ENCODE results near the gene HOXA5. TPM values are rescaled to one million over a fixed set of nuclear protein-coding genes. Genes with fewer than 3 reads are reported as not detected.

Gene HOXA5
- total and polyA plus RNA-seq, 8 donors: 0.24 to 1.4 (median 0.81) TPM; not detected in 1

- TF ChIP-seq CTCF (IDR thresholded peaks at IDR 0.05): no peak
- Histone ChIP-seq H3K36me3 (no peaks in the 10 kb centered on the region), H3K27me3 (peaks cover 13 to 74% (median 30%) of the 10 kb centered on the region in 4 donors), H3K4me3 (peak overlapping the region in 1 of 4 donors; percentile 82), H3K9me3 (no peaks in the 10 kb centered on the region), H3K4me1 (peaks cover 0 to 7% (median 5%) of the 10 kb centered on the region in 3 donors), H3K27ac (no peak overlapping the region)
- intact Hi-C loops (cut with DNase I): no loop called here
- ATAC-seq (no peak), DNase-seq (peak in 3 of 6 donors; percentile 15 to 64 (median 55)), FAIRE-seq (no peak)
- 38 to 40% methylated on average over 26 to 29 of the region's 30 CpGs for WGBS, 2 donors
Measured at GRCh38 chr7:27161721-27162560, 18.5 kb upstream of the HOXA5 start.

- peaks cover 0 to 7% (median 5%) of the 10 kb centered on the region in 3 donors for H3K4me1 ChIP-seq
- peaks cover 13 to 74% (median 29%) of the 10 kb centered on the region in 4 donors for H3K27me3 ChIP-seq
- TF ChIP-seq CTCF (IDR thresholded peaks at IDR 0.05): peak in 1 of 4 donors; percentile 18
- ATAC-seq: peak in 3 of 4 donors; percentile 2 to 41 (median 19)
- 9 to 11% methylated on average over 27 of the region's 27 CpGs for WGBS, 2 donors
- peak overlapping the region; percentile 29 to 82 (median 62) for H3K4me3 ChIP-seq
- no peak overlapping the region for H3K27ac ChIP-seq
- DNase-seq: peak in 3 of 6 donors; percentile 18 to 57 (median 32)
- intact Hi-C loops (cut with DNase I): no loop called here
- H3K36me3 ChIP-seq: no peaks in the 10 kb centered on the region
- H3K9me3 ChIP-seq: no peaks in the 10 kb centered on the region
- FAIRE-seq: no peak
Measured at GRCh38 chr7:27161214-27161720, 17.8 kb upstream of the HOXA5 start.

- 2% methylated on average over 54 of the region's 54 CpGs for WGBS, 2 donors
- Histone ChIP-seq H3K4me1 (peaks cover 0 to 7% (median 5%) of the 10 kb centered on the region in 3 donors), H3K27me3 (peaks cover 13 to 74% (median 29%) of the 10 kb centered on the region in 4 donors), H3K4me3 (peak overlapping the region; percentile 29 to 82 (median 62)), H3K9me3 (no peaks in the 10 kb centered on the region), H3K27ac (no peak overlapping the region), H3K36me3 (no peaks in the 10 kb centered on the region)
- DNase-seq (peak; percentile 61 to 98 (median 88)), ATAC-seq (peak; percentile 86 to 94 (median 91)), FAIRE-seq (no peak)
- TF ChIP-seq CTCF (IDR thresholded peaks at IDR 0.05): peak; percentile 99 to 100 (median 100)
- intact Hi-C loops (cut with DNase I): no loop called here
Measured at GRCh38 chr7:27160546-27161213, 17.2 kb upstream of the HOXA5 start.

GRCh38 chr7:27160145-27160545 is 16.7 kb upstream of the HOXA5 start:
- Histone ChIP-seq H3K4me3 (peak overlapping the region; percentile 29 to 82 (median 62)), H3K27me3 (peaks cover 13 to 74% (median 29%) of the 10 kb centered on the region in 4 donors), H3K27ac (no peak overlapping the region), H3K36me3 (no peaks in the 10 kb centered on the region), H3K4me1 (peaks cover 0 to 7% (median 5%) of the 10 kb centered on the region in 3 donors), H3K9me3 (no peaks in the 10 kb centered on the region)
- DNase-seq (peak in 3 of 6 donors; percentile 23 to 65 (median 57)), ATAC-seq (peak; percentile 5 to 19 (median 9)), FAIRE-seq (no peak)
- 20 to 24% methylated on average over 23 of the region's 23 CpGs for WGBS, 2 donors
- intact Hi-C loops (cut with DNase I): no loop called here
- TF ChIP-seq CTCF (IDR thresholded peaks at IDR 0.05): no peak
